Fibroblast of peridontal ligament (primary cell): ENCODE measurements around the gene PPIP5K1.

ENCODE experiments used
- DNase-seq: peaks from one replicate; pipeline ENCODE4 v3.0.0-alpha.2; 2010; ENCODE audit errors: extremely low read depth

Gene PPIP5K1

DNA sequence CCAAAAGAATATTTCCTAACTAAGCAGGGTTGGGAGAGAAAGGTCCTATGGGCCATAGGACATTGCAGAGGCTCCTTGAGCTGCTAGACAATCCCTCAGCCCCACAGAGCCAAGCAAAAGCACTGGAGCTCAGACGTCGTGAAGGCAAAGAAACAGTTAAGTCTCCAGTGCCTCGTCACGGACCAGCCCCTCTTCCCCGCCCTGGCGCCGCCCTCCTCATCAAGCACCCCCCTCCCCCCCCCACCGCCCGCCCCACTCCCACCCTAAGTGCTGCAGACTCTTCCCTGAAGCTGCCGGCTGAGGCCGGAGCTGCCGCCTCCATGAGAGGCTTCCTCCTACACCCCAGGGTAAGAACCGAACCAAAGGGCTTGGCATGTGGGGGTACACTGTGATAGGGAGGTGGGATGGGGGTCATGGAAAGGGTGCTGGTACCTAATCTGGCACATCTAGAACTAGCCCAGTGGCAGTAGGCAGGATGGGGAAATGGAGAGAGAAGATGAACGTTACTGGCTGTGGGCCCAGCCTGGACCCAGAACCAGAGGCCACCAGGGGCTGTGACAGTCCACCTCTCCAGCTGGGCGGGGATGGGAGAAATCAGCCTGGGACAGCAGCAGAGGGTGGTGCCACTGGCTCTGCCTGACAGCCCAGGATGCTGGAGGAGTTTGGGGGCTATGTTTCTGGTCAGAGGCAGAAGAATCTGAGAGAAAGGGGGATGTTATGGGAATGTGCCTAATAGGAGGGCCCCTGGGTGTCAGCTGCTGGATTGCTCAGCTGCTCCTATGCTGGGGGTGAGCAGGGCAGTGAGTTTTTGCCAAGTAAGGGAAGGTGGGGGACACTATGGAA, 72.4 kb downstream of the PPIP5K1 start, which contains the start of gene MAP1A:
MAP1A (plus strand) TSS at position 255 of the 843 bp plus-strand sequence. CDS start 3,866 bp downstream, outside the sequence.
- DNase-seq = peak; percentile 69

DNA sequence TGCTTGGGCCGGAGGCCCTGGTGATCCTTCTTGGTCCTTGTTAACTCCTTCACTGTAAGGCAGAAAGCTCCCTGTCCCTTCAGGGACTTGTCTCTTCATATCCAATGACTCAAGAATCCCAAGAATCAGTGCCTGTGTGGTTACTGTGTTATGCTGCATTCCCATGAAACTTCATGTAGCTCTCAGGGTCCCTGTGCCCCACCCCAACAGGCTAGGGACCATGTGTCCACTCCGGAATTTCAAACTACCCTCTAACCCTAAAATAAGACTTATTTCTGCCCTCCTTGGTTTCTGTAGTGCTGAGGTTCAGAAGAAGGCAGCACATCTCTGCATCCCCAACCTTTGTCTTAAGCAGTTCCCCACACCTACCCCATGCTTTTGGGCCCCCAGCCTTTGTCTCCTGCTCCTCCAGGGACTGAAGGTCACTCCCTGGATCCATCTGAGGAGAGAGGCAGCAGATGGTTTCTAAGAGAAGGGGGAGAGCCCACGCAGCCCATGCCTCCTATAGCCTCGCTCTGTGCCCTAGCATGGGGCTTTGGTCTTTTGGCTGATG, 73.1 kb downstream of the PPIP5K1 start:
- DNase-seq = peak; percentile 72

DNA sequence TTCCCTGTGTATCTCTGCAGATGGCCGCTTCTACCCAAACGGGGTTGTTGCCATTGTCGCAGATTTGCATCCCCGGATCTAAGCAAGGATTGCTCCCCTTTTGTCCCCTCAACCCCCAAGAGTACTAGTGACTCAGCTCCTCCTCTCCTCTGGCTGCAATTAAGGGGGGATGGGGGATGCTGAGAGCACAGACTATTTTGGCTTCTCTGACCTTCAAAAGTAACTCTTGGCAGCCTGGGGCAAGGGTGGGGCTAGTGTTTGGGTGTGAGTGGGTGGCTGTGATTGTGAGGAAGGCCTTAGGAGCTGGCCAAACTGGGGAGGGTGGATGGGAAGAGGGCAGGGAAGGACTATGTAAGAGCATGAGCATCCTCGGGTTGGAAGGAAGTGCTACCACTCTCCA, 73.8 kb downstream of the PPIP5K1 start:
- peak; percentile 79 for DNase-seq

DNA sequence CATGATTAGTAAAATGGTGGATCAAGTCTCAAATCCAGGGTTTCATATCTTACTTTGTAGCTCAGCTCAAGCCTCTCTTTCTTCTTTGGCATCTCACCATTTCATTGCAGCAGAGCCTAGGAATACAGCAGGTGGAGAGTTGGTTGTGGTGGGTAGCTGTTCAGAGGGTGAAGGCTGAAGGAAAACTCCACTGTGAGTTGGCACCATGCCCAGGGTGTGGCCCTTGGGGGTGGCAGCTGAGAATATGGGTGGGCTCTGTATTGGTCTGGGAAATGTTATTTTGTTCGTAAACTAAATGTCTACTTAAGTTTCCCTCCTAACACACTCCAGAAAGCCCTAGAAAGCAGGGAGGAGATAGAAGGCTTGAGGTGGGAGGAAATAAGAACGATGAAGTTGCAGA, 74.3 kb downstream of the PPIP5K1 start:
- DNase-seq = no peak

DNA sequence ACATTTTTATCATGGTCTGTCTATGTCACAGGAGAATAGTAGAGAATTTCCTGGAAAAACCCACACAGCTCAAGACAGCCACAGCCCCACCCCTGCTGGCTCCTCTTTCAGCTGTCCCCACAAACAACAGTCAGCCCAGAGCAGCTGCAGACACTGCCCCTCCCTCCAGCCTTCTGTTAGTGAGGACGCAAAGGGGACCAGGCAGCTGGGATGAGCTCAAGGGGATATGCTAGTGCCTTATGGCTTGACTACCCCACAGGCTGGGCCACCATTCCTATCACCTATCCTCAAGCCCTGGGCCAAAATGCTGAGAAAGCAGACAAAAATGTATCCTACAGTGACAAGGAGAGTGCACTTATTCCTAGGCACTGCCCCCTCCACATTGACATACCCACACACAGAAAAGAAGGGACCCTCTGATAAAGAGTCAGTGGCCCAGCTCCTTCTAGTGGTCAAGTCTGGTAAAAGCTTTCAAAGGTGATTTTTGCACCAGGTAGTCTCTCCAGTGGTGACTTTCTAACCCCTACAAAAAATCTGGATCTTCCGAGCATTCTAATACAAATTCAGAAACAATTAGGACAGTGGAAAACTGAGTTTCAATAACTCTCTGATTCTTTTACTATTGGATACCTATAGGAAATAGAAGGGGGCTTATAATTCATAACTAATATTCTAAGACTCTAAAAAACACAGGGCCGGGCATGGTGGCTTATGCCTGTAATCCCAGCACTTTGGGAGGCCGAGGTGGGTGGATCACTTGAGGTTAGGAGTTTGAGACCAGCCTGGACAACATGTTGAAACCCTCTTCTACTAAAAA, 75.6 kb downstream of the PPIP5K1 start:
- DNase-seq = peak; percentile 38

DNA sequence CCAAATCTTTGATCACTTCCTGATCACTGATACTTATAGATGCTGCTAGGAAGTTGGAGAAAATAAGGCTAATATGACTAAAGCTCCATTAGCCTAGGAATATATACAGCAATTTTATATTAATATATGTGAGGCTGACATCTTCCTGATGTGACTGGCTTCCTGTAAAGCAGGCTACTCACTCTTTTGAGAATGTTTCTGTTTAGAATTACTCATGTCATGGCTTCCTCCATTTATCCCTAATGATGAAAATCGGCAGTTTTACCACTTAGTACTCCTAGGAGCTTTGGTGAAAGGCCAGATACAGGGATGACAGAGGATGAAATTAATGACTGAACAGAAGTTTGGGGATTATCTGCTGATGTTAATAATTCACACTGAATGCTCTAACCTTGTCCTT, 76.5 kb downstream of the PPIP5K1 start:
- no peak for DNase-seq

DNA sequence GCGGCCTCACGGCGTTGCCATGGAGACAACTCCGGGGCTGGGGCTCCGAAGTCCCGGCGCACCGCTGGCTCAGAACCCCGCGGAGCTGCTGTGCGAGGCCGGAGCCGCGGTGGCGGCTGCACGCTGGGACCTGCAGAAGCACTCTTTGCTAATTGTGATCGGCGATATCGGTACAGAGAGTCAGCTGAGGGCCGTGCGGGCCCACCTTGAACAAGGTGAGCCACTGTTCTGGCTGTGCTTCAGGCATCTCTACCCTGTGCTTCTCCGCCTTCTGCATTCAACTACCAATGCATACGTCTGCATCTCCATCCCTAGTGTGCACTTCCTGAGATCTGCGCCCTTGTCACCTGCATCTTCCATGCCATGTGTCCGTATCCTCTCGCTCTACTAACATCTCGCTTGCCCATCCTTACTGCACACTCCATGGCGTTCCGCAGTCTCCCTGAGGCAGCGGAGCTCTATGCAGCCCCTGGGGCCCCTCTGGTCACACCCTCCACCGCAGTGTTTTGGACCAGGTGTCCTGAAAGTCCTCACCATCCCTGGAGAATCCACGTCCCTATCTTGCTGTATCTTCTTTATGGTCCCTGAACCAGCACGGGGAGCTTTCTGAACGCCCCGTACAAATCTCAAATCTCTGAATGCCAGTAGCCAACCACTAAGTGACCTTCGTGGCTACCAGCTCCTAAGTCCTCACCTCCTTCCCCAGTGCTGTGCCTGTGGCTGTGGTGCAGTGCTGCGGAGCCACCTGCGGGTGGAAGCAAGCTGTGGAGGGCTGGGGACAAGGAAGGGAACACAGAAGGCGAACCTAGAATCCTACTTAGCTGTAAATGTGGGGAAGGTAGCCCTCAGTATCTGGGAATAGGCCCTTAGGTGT, 78.8 kb downstream of the PPIP5K1 start:
- no peak for DNase-seq

DNA sequence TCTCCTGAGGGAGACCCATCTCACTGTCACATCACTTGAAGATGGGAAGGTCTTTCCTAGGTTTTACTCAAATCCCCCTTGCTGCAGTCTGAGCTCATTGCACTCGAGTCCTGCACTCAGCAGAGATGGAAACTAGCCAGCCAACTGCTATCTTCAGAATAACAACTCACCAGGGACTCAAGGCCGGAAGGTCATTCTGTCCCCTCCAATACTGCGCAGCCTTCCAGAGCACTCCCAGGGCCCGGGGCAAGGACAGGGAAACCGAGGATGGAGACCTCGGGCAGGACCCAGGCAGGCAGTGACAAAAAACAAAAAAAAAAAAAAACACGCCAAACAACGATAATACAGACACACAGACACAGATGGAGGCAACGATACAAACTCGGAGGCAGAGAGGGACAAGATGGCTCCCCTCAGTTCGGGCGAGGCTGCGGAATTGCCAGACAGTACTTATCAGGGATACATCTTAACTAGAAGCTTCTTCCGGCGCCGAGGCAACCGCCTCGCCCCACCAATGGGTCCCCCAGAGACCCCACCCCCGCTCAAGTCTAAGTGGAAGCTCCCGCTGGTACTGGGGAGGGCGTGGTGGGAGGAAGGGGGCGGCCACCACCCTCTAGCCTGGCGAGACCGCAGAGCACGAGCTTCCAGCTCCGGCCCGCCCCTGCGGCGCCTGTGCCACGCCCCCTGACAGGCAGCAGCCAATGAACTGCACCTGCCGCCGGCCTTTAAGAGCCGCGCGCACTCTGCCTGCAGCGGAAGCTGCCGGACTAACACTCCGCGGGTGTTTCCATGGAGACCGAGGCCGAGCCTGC, 79.6 kb downstream of the PPIP5K1 start:
- DNase-seq = peak; percentile 97

DNA sequence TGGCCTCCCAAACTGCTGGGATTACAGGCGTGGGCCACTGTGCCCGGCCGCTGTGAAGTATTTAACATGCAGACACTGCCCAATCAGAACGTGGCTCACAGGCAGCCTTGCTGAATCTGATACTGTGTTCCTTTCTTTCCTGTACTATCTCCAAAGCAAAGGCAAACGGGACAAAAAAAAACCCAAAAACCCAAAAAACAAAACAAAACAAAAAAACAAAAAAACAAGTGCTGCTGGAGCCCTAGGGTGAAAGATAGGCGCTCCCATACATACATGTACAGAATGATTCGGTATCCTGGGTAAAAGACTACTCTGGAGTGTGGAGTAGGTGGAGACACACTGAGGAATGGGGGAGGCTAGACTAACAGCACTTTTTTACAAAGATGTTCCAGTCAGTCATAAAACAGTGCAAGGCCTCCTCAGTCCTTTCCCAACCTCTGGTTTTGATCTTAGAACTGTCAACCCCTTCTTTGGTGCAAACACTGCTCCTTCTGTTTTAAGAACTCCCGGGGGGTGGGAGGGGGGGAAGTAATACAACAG, 80.3 kb downstream of the PPIP5K1 start:
- peak; percentile 52 for DNase-seq

DNA sequence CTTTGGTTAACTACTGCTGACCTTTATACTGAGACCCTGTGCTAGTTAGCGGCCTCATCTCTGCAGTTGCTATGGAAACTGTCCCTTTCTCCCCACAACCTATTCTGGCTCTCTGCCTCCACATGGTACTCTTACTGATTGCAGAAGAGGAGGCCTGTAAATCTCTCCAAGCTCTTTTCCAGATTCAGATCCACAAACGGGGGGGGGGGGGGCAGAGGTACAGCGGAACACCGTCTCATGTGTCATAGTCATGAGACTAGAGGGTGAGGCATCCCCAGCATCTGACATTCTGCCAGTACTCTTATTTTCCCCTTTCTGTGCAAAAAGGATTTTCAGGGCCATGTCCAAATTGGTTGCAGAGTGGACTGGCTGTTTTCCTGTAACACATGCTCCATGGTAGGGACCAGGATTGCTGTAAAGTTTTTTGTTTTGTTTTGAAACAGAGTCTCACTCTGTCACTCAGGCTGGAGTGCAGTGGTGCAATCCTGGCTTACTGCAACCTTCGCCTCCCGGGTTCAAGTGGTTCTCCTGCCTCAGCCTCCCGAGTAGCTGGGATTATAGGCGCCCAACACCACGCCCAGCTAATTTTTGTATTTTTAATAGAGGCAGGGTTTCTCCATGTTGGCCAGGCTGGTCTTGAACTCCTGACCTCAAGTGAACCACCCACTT, 80.9 kb downstream of the PPIP5K1 start:
- DNase-seq = peak; percentile 75

DNA sequence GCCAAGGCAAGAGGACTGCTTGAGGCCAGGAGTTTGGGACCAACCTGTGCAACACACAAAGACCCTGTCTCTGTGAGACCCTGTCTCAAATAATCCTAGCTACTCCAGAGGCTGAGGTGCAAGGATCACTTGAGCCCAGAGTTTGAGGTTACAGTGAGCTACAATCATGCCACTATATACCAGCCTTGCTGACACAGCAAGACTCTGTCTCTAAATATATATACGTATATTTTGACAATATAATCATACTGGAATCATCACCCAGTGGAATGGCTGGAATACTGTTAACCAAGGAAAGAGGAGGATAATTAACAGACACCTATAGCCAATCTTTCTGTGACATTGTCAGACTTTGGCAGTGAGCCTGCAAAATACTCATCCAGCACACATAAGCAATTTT, 81.6 kb downstream of the PPIP5K1 start:
- no peak for DNase-seq

DNA sequence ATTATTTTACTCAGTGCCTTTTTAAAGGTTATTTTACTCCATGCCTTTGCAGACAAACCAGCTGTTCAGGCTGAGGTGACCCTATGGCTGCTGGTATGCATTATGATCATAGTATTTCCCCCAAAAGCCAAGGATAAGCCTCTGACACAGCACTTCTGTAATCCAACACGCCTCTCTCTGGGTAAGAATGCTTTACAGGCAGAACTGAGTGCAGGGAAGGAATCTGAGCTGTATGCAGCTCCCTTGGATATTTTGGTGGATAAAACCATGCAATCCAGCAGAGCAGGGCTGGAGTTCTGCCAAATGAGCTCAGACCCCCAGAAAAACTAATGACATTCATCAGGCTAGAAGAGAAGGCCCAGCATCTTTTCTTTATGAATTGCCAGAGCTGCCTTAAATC, 84.3 kb downstream of the PPIP5K1 start:
- peak; percentile 89 for DNase-seq

DNA sequence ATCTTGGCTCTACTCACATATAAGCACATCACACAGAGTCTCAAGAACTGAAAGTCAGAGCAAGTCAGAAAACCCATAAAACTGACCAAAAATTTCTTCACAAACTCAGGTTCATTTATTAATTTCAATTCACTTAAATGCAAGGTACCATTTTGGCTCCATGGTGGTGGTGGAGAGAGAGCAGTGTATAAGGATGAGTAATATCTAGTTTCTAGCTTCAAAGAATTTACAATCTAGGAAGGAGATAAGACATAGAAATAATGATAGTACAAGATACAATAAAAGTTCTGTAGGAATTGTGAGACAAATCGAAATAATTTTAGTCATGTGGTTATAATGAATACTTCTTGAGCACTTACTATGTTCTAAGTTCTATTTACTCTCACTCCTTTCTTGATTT, 90.4 kb downstream of the PPIP5K1 start:
- no peak for DNase-seq

DNA sequence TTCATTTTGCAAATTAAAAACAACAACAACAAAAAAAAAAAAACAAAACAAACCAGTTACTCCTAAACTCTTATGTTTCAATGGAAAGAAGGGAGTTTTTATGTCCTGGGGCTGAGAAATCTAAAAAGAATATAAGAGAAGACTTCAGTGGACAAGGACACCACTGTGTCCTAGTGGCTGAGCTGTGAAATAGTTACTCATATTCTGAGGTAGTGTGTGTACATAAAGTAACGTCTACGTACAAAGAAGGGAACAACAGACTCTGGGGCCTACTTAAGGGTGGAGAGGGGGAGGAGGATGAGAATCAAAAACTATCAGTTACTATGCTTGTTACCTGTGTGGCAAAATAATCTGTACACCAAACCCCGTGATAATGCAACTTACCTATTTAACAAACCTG, 91.0 kb downstream of the PPIP5K1 start:
- DNase-seq = no peak

DNA sequence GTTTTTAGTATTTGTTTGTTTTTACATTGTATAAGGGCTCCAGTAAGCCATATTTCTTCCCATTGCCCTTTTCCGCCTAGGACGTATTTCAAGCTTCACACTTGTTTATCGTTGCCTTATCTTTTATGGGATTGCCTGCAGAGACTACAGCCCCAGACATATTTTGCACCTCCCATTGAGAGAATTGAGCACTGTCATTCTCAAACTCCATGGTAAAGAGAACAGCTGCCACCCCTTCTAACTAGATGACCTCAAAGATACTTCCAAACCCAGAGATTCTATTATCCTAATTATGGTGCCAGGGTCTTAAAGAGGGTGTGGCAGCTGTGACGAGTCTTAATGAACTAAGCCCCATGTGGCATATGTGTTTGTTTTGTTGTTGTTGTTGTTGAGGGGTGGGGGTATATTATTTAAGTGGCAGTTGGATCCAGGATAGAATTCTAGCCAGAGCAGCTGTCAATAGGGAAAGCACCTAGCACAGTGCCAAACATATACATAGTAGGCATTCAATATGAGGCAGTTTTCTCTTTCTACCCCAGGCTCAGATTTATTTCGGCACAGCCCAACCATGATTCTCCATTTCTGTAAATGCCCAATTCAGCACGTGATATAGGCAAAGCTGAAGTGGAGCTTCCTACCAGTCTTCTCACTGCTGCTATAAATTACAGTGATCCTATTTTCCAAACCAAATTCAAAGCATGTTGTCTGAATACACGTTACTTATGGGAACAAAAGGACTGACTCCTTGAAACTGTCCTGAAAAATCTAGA, 96.1 kb downstream of the PPIP5K1 start:
- DNase-seq = no peak

DNA sequence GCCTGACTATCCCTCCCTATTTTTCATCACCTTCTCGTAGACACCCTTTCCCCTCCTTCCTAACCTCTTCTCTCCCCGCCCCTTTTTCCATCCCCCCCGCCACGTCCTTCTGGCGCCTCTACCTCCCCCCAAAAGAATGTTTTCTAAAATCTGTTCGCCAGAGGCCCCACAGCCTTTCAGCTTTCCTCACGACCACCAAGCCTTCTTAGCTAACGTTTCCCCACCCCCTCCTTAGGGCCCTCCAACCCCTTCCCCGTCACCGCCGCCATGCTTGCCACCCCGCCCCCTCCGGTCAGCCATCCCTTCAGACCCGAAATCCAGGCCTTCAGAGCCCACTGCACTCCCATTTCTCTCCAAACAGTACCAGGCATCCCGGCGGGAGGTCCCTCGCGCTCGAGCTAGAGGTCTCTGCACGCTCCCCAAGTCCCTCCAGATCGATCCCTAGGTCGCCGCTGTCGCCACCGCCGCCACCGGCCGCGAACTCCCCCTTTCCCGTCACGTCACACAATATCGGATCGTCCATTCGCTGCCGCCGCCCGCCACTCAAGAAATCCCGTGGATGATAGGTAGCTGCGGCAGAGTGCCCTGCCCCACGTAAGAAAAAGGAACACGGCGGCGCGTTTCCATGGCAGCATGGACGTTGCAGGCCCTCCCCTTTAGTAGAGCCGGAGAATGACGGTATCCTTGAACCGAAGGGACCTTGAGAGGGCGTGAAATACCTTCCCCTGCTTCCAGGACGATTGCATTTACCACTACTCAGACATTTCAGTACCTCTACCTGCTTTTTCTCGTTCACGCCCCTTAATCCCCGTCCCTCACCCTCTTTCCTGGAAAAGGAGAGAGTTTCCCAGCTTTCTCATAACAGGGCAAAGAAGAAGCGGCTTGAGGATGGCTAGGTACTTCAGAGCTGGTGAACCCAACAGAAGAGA, 97.1 kb downstream of the PPIP5K1 start, which contains the start of gene TP53BP1:
TP53BP1 (minus strand) TSS at position 484 of the 929 bp plus-strand sequence; CDS start at position 371, 113 bp downstream.
- peak; percentile 92 for DNase-seq

DNA sequence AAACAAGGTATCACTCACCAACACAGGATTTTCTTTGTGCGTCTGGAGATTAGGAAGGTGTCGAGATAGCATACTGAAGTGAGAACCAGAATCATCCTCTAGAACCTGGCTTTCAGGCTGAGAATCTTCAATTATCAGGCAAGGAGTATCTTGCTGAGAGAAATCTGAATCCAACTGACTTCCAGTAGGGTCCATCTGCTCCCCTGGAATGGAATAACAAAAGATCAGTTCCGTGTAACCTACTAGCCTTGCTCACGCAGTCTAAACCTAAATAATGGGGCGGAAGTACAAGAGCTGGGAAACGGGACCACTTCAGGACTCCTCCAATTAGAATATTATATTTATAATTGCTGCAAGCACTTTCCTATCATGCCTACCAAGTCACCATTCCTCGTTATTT, 97.7 kb downstream of the PPIP5K1 start:
- no peak for DNase-seq

DNA sequence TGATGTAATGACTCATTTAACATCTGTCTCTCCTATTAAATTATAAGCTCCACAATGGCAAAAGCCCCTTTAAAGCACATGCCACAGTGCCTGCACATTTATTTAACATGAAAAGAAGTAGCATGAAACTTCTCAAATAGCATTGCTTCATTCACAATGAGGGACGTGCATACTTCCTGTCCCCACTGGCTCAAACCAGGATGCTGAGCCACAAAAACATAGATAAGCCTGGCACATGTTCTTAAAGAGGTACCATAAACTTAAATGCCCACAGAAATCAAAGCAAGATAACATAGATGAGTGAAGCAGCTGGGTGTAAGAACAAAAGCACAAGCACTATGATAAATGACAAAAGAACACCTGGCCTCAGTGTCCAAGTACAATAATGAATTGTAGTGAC, 100.8 kb downstream of the PPIP5K1 start:
- DNase-seq = no peak
